ENCODE results near the gene HMCN1. TPM values are rescaled to one million over a fixed set of nuclear protein-coding genes. Genes with fewer than 3 reads are reported as not detected.
A peak's percentile ranks its signal among the peaks of the same experiment; 100 is the strongest.

The HMCN1 gene
- total and polyA plus RNA-seq, 2 experiments from 2014 or later = 1.6 to 8.7 TPM

DNA sequence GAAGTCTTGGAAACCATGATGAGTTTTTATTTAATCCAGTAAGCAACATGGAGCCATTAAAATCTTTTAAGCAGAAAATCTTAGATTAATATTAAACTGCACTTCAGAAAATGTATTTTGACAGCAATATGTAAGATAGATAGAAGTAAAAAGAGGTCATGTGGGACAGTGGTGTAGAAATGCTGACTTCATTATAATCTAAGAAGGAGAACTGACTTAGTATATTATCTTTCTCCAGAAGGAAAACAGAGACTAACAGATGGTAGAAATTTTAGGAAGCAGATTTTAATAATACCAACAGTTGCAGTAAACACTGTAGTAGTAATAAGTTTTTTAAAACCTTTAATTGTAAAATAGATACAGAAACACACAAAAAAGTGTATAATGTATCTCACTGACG lies 367.9 kb downstream of the HMCN1 start:
- H4K20me1 ChIP-seq (replicated peaks; ENCODE audit: insufficient read depth) = no peaks in the 10 kb centered on the region
- H2AFZ ChIP-seq = no peak overlapping the region
- no peaks in the 10 kb centered on the region for H3K4me1 ChIP-seq (ENCODE audit: insufficient read depth)
- Mint-ChIP-seq H3K4me3 (no peak overlapping the region), H3K9me3 (no peaks in the 10 kb centered on the region), H3K27me3 (ENCODE audit: insufficient read depth, low read depth, poor library complexity) (no peaks in the 10 kb centered on the region), H3K27ac (no peak overlapping the region), H3K4me1 (peaks cover 3% of the 10 kb centered on the region; the same call in 1 of the 3 replicates), H3K36me3 (ENCODE audit: low read depth) (no peaks in the 10 kb centered on the region)
- H3K36me3 ChIP-seq (ENCODE audit: insufficient read depth) = no peaks in the 10 kb centered on the region
- no peaks in the 10 kb centered on the region for H3K79me2 ChIP-seq (replicated peaks; ENCODE audit: insufficient read depth)
- no peak overlapping the region for H3K4me2 ChIP-seq
- no peaks in the 10 kb centered on the region for H3K9me2 ChIP-seq (ENCODE audit: insufficient read depth)
- no peaks in the 10 kb centered on the region for H3F3A ChIP-seq (replicated peaks; ENCODE audit: low read depth)
- DNase-seq (ENCODE audit: low spot score) (no peak), ATAC-seq (no peak)
- H3K27me3 ChIP-seq (ENCODE audit: insufficient read depth) = no peaks in the 10 kb centered on the region
- H3K4me3 ChIP-seq = no peak overlapping the region
- no peak overlapping the region for H3K27ac ChIP-seq (ENCODE audit: low read depth)
- TF ChIP-seq ZNF331 (CRISPR knock-in tag; IDR thresholded peaks at IDR 0.05; ENCODE audit: low read depth) = no peak

DNA sequence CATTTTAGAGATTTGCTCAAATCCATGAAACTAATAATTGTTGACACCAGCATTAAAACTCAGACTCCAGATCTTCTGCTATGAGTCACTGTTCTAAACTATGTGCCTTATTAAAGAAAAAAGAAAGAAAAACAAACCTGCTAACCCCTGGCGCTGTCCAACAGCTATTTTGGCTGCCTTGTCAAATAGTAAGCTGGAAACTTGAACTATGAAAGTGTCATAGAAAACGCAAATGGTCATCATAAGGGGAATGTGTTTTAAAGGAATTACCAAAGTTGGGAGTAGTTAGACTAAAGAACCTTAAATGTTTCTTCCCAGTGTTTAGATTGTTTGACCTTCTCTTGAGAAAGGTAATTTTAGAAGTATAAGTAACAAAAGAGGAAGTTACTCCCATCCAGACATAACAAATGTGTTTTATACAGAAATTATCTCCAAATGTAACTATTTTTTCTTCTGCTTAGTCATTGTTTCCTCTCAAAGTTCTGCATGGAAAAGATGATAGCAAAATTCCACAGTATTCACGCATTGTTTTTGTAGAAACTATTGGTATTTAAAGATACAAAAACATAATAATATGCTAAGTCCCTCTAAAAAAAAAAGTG lies 368.5 kb downstream of the HMCN1 start:
- peaks cover 3% of the 10 kb centered on the region; the same call in 1 of the 3 replicates for H3K4me1 Mint-ChIP-seq
- no peaks in the 10 kb centered on the region for H3F3A ChIP-seq (replicated peaks; ENCODE audit: low read depth)
- H3K36me3 Mint-ChIP-seq (ENCODE audit: low read depth) = no peaks in the 10 kb centered on the region
- no peaks in the 10 kb centered on the region for H3K79me2 ChIP-seq (replicated peaks; ENCODE audit: insufficient read depth)
- no peaks in the 10 kb centered on the region for H3K36me3 ChIP-seq (ENCODE audit: insufficient read depth)
- no peak overlapping the region for H3K27ac ChIP-seq (ENCODE audit: low read depth)
- no peak overlapping the region for H3K27ac Mint-ChIP-seq
- H3K4me1 ChIP-seq (ENCODE audit: insufficient read depth) = no peaks in the 10 kb centered on the region
- no peak overlapping the region for H3K4me3 Mint-ChIP-seq
- no peaks in the 10 kb centered on the region for H3K9me2 ChIP-seq (ENCODE audit: insufficient read depth)
- ATAC-seq = no peak
- H3K4me3 ChIP-seq = no peak overlapping the region
- no peaks in the 10 kb centered on the region for H3K9me3 Mint-ChIP-seq
- H2AFZ ChIP-seq = no peak overlapping the region
- no peak overlapping the region for H3K4me2 ChIP-seq
- no peaks in the 10 kb centered on the region for H3K27me3 ChIP-seq (ENCODE audit: insufficient read depth)
- no peaks in the 10 kb centered on the region for H3K27me3 Mint-ChIP-seq (ENCODE audit: insufficient read depth, low read depth, poor library complexity)
- no peaks in the 10 kb centered on the region for H4K20me1 ChIP-seq (replicated peaks; ENCODE audit: insufficient read depth)
- TF ChIP-seq NANOG (IDR thresholded peaks at IDR 0.05; ENCODE audit: borderline replicate concordance) (no peak), JUNB (IDR thresholded peaks at IDR 0.05; ENCODE audit: unreplicated experiment) (no peak)
- TF ChIP-seq, protein P1, sequence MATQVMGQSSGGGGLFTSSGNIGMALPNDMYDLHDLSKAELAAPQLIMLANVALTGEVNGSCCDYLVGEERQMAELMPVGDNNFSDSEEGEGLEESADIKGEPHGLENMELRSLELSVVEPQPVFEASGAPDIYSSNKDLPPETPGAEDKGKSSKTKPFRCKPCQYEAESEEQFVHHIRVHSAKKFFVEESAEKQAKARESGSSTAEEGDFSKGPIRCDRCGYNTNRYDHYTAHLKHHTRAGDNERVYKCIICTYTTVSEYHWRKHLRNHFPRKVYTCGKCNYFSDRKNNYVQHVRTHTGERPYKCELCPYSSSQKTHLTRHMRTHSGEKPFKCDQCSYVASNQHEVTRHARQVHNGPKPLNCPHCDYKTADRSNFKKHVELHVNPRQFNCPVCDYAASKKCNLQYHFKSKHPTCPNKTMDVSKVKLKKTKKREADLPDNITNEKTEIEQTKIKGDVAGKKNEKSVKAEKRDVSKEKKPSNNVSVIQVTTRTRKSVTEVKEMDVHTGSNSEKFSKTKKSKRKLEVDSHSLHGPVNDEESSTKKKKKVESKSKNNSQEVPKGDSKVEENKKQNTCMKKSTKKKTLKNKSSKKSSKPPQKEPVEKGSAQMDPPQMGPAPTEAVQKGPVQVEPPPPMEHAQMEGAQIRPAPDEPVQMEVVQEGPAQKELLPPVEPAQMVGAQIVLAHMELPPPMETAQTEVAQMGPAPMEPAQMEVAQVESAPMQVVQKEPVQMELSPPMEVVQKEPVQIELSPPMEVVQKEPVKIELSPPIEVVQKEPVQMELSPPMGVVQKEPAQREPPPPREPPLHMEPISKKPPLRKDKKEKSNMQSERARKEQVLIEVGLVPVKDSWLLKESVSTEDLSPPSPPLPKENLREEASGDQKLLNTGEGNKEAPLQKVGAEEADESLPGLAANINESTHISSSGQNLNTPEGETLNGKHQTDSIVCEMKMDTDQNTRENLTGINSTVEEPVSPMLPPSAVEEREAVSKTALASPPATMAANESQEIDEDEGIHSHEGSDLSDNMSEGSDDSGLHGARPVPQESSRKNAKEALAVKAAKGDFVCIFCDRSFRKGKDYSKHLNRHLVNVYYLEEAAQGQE (IDR thresholded peaks at IDR 0.05; ENCODE audit: unreplicated experiment) = peak; percentile 55
- DNase-seq (ENCODE audit: low spot score) = no peak

DNA sequence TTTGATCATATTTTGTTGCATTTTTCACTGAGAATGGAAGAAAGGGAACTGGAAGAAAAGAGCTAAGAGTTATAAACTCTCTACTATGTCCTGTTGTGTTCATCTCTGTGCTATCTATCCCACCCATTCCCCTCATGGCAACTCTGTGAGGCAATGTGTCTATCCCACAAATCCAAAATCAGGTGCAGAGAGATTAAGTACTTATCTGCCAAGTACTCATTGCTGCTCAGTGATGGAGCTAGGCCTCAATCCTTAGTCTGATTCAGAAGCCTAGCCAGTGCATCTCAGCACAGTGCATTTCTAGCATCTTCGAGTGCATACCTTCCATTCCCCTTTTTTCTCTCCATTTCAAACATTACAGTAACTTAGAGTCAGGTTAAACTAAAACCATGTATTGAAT lies 370.3 kb downstream of the HMCN1 start:
- no peak for ATAC-seq
- Mint-ChIP-seq H3K4me1 (peaks cover 3% of the 10 kb centered on the region; the same call in 1 of the 3 replicates), H3K27ac (no peak overlapping the region), H3K36me3 (ENCODE audit: low read depth) (no peaks in the 10 kb centered on the region), H3K4me3 (no peak overlapping the region), H3K9me3 (no peaks in the 10 kb centered on the region), H3K27me3 (ENCODE audit: insufficient read depth, low read depth, poor library complexity) (no peaks in the 10 kb centered on the region)
- H3K4me2 ChIP-seq = no peak overlapping the region
- DNase-seq (ENCODE audit: low spot score) = no peak
- no peaks in the 10 kb centered on the region for H3F3A ChIP-seq (replicated peaks; ENCODE audit: low read depth)
- H3K36me3 ChIP-seq (ENCODE audit: insufficient read depth) = no peaks in the 10 kb centered on the region
- H3K9me2 ChIP-seq (ENCODE audit: insufficient read depth) = no peaks in the 10 kb centered on the region
- H4K20me1 ChIP-seq (replicated peaks; ENCODE audit: insufficient read depth) = no peaks in the 10 kb centered on the region
- H3K79me2 ChIP-seq (replicated peaks; ENCODE audit: insufficient read depth) = no peaks in the 10 kb centered on the region
- no peak overlapping the region for H3K27ac ChIP-seq (ENCODE audit: low read depth)
- H3K4me1 ChIP-seq (ENCODE audit: insufficient read depth) = no peaks in the 10 kb centered on the region
- H3K27me3 ChIP-seq (ENCODE audit: insufficient read depth) = no peaks in the 10 kb centered on the region
- H2AFZ ChIP-seq = no peak overlapping the region
- H3K4me3 ChIP-seq = no peak overlapping the region
- TF ChIP-seq EZH2 (IDR thresholded peaks at IDR 0.05; ENCODE audit: low read depth, unreplicated experiment) = no peak
- no peak for TF ChIP-seq POLR2AphosphoS5 (IDR thresholded peaks at IDR 0.05; ENCODE audit: low read depth)
- no peak for TF ChIP-seq EZH2phosphoT487 (IDR thresholded peaks at IDR 0.05; ENCODE audit: unreplicated experiment)
